Mesenchymal stem cell (in vitro differentiated cells and primary cell): Measurements from ENCODE around the gene KDM4E.
A peak's percentile ranks its signal among the peaks of the same experiment; 100 is the strongest.

ENCODE experiments used
- DNase-seq: peaks from one replicate; pipeline ENCODE4 v3.0.0-alpha.2; 2013
- H2AFZ ChIP-seq: one replicate; pipeline ENCODE4 v1.6.1; 2013; ENCODE audit warnings: low read depth, mild to moderate bottlenecking, control low read depth, inconsistent platforms, low read length, moderate library complexity
- H2AK5ac ChIP-seq: 2 replicates; pipeline ENCODE4 v1.6.1; 2013; ENCODE audit warnings: low read length, moderate library complexity, mild to moderate bottlenecking, inconsistent platforms; ENCODE audit not compliant: severe bottlenecking
- H2BK120ac ChIP-seq: one replicate; pipeline ENCODE4 v1.6.1; 2013; ENCODE audit warnings: low read depth, mild to moderate bottlenecking, inconsistent platforms, low read length, moderate library complexity
- H2BK12ac ChIP-seq, 2 experiments: one replicate each; pipeline ENCODE4 v1.6.1; 2013; ENCODE audit warnings: inconsistent platforms in 2 of 2, low read length in 2 of 2, mild to moderate bottlenecking in 2 of 2, moderate library complexity in 2 of 2, control low read depth in 1 of 2
- H2BK15ac ChIP-seq: one replicate; pipeline ENCODE4 v1.6.1; 2013; ENCODE audit warnings: mild to moderate bottlenecking, low read depth, inconsistent platforms; ENCODE audit not compliant: poor library complexity, severe bottlenecking
- H2BK5ac ChIP-seq: 2 replicates; pipeline ENCODE4 v1.6.1; 2013; ENCODE audit warnings: low read depth, mild to moderate bottlenecking, low read length, control low read depth, inconsistent platforms; ENCODE audit not compliant: poor library complexity, severe bottlenecking
- H3K14ac ChIP-seq, 2 experiments: one replicate each; pipeline ENCODE4 v1.6.1; 2013; ENCODE audit warnings: inconsistent platforms in 2 of 2, low read length in 2 of 2, control low read depth in 1 of 2, mild to moderate bottlenecking in 1 of 2, moderate library complexity in 1 of 2
- H3K18ac ChIP-seq, 2 experiments: one replicate each; pipeline ENCODE4 v1.6.1; 2013; ENCODE audit warnings: inconsistent platforms in 2 of 2, low read length in 2 of 2, control low read depth in 1 of 2, low read depth in 1 of 2, mild to moderate bottlenecking in 1 of 2
- H3K23ac ChIP-seq, 2 experiments: one replicate each; pipeline ENCODE4 v1.6.1; 2013; ENCODE audit warnings: inconsistent platforms in 2 of 2, low read length in 2 of 2, mild to moderate bottlenecking in 2 of 2, moderate library complexity in 2 of 2, control low read depth in 1 of 2
- H3K27ac ChIP-seq: 2 replicates; pipeline ENCODE4 v1.5.1; 2013; ENCODE audit warnings: mild to moderate bottlenecking, moderate library complexity, low read length, control low read depth, inconsistent platforms; ENCODE audit not compliant: poor library complexity, severe bottlenecking
- H3K27me3 ChIP-seq, 2 experiments: 2 replicates each; pipeline versions ENCODE4 v1.6.1 to v1.7.0; 2013; ENCODE audit warnings: low read length in 2 of 2, mild to moderate bottlenecking in 2 of 2, moderate library complexity in 2 of 2, control low read depth in 1 of 2, inconsistent platforms in 1 of 2; ENCODE audit not compliant: control insufficient read depth in 1 of 2, insufficient read depth in 1 of 2
- H3K36me3 ChIP-seq, 2 experiments: 2 replicates each; pipeline versions ENCODE4 v1.6.1 to v1.7.0; 2013; ENCODE audit warnings: low read length in 2 of 2, control low read depth in 1 of 2, inconsistent platforms in 1 of 2, low read depth in 1 of 2, mild to moderate bottlenecking in 1 of 2; ENCODE audit not compliant: insufficient read depth in 2 of 2, control insufficient read depth in 1 of 2
- H3K4ac ChIP-seq, 2 experiments: one replicate each; pipeline ENCODE4 v1.6.1; 2013; ENCODE audit warnings: inconsistent platforms in 2 of 2, low read length in 2 of 2, mild to moderate bottlenecking in 2 of 2, moderate library complexity in 2 of 2, control low read depth in 1 of 2, low read depth in 1 of 2
- H3K4me1 ChIP-seq: 2 replicates; pipeline ENCODE4 v1.6.1; 2013; ENCODE audit warnings: low read depth, low read length, control low read depth; ENCODE audit not compliant: control insufficient read depth, insufficient read depth
- H3K4me2 ChIP-seq: 2 replicates; pipeline ENCODE4 v1.6.1; 2013; ENCODE audit warnings: low read length, mild to moderate bottlenecking, inconsistent platforms; ENCODE audit not compliant: poor library complexity, severe bottlenecking
- H3K4me3 ChIP-seq, 2 experiments: 2 replicates each; pipeline versions ENCODE4 v1.5.1 to v1.7.0; 2013; ENCODE audit warnings: low read length in 2 of 2, mild to moderate bottlenecking in 2 of 2, control low read depth in 1 of 2, low read depth in 1 of 2; ENCODE audit not compliant: insufficient read depth in 1 of 2
- H3K79me1 ChIP-seq: replicated peaks from 2 replicates; pipeline ENCODE4 v1.6.1; 2013; ENCODE audit warnings: mild to moderate bottlenecking, control low read depth, low read length, inconsistent platforms; ENCODE audit not compliant: poor library complexity, severe bottlenecking
- H3K9ac ChIP-seq: 2 replicates; pipeline ENCODE4 v1.7.0; 2013; ENCODE audit warnings: mild to moderate bottlenecking, low read length, moderate library complexity
- H3K9me3 ChIP-seq: 2 replicates; pipeline ENCODE4 v1.7.0; 2013; ENCODE audit warnings: mild to moderate bottlenecking, low read length; ENCODE audit not compliant: control insufficient read depth
- H4K8ac ChIP-seq: one replicate; pipeline ENCODE4 v1.6.1; 2013; ENCODE audit warnings: inconsistent platforms, mild to moderate bottlenecking, low read length, moderate library complexity
- H4K91ac ChIP-seq: one replicate; pipeline ENCODE4 v1.6.1; 2013; ENCODE audit warnings: mild to moderate bottlenecking, low read length, inconsistent platforms
- WGBS: methylation state at CpG from one replicate; pipeline ENCODE4 v1.1.7; 2013; ENCODE audit warnings: mixed read lengths; 5-methylcytosine and 5-hydroxymethylcytosine counted together

The KDM4E gene

DNA sequence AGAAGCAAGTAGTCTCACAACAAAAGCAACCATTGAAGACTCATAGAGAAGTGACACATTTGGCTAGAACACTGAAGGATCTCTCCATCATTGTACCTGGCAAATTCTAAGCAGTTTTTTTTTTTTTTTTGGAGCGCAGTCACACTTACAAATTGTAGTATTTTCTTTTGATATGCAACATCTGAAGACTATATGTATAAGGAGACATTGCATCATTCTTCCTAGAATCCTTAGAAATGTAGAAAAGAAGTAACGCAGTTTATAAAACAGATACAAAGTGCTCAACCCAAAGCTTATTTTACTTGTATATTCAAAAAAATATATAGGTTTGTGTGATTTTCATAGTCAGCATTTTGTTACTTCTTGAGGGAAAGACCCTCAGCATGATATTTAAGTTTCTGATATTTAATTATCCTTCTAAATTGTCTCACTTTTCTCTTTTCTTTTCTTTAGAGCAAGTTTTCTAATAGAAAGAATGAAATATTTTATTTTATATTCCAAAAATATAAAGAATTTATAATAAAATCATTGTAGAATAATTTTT is 31.6 kb upstream of the KDM4E start:
- Histone ChIP-seq H2BK15ac (no peak overlapping the region), H3K9ac (no peak overlapping the region), H3K9me3 (no peaks in the 10 kb centered on the region), H3K36me3 (peaks cover 0 to 4% of the 10 kb centered on the region in 2 experiments), H3K18ac (no peak overlapping the region), H3K23ac (no peak overlapping the region), H3K27ac (no peak overlapping the region), H3K27me3 (peaks cover 0 to 13% of the 10 kb centered on the region in 2 experiments), H3K4ac (no peak overlapping the region), H3K4me2 (no peak overlapping the region), H2BK5ac (no peak overlapping the region), H4K91ac (no peak overlapping the region), H2AK5ac (no peak overlapping the region), H2AFZ (no peak overlapping the region), H2BK12ac (no peak overlapping the region), H4K8ac (no peak overlapping the region), H3K4me3 (no peak overlapping the region), H3K14ac (no peak overlapping the region), H3K4me1 (no peaks in the 10 kb centered on the region), H2BK120ac (no peak overlapping the region), H3K79me1 (no peaks in the 10 kb centered on the region)
- DNase-seq: no peak
- no CpG with 5 or more reads among the region's 2 CpGs for WGBS

DNA sequence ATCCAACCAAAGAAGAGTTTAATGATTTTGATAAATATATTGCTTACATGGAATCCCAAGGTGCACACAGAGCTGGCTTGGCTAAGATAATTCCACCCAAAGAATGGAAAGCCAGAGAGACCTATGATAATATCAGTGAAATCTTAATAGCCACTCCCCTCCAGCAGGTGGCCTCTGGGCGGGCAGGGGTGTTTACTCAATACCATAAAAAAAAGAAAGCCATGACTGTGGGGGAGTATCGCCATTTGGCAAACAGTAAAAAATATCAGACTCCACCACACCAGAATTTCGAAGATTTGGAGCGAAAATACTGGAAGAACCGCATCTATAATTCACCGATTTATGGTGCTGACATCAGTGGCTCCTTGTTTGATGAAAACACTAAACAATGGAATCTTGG is 27.6 kb upstream of the KDM4E start:
- Histone ChIP-seq H2BK15ac (no peak overlapping the region), H3K4me1 (no peaks in the 10 kb centered on the region), H2BK5ac (no peak overlapping the region), H3K9me3 (no peaks in the 10 kb centered on the region), H3K4me3 (no peak overlapping the region), H3K18ac (no peak overlapping the region), H2BK12ac (no peak overlapping the region), H3K36me3 (peaks cover 0 to 4% of the 10 kb centered on the region in 2 experiments), H2AK5ac (no peak overlapping the region), H3K9ac (no peak overlapping the region), H3K4me2 (no peak overlapping the region), H4K8ac (no peak overlapping the region), H3K27me3 (no peaks in the 10 kb centered on the region), H3K14ac (no peak overlapping the region), H3K23ac (no peak overlapping the region), H3K4ac (no peak overlapping the region), H2AFZ (no peak overlapping the region), H2BK120ac (no peak overlapping the region), H3K79me1 (no peaks in the 10 kb centered on the region), H4K91ac (no peak overlapping the region), H3K27ac (no peak overlapping the region)
- 90% methylated on average over 6 of the region's 6 CpGs for WGBS
- no peak for DNase-seq

DNA sequence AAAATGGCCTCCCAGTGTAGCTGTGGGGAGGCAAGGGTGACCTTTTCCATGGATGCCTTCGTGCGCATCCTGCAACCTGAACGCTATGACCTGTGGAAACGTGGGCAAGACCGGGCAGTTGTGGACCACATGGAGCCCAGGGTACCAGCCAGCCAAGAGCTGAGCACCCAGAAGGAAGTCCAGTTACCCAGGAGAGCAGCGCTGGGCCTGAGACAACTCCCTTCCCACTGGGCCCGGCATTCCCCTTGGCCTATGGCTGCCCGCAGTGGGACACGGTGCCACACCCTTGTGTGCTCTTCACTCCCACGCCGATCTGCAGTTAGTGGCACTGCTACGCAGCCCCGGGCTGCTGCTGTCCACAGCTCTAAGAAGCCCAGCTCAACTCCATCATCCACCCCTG is 26.8 kb upstream of the KDM4E start:
- Histone ChIP-seq H2BK120ac (no peak overlapping the region), H4K8ac (no peak overlapping the region), H2BK5ac (no peak overlapping the region), H3K4me3 (no peak overlapping the region), H3K14ac (no peak overlapping the region), H3K4ac (no peak overlapping the region), H3K9ac (no peak overlapping the region), H3K36me3 (peaks cover 0 to 4% of the 10 kb centered on the region in 2 experiments), H2BK15ac (no peak overlapping the region), H3K4me2 (no peak overlapping the region), H3K23ac (no peak overlapping the region), H2AFZ (no peak overlapping the region), H3K79me1 (no peaks in the 10 kb centered on the region), H3K18ac (peak overlapping the region in 1 of 2 experiments; percentile 30), H3K27me3 (no peaks in the 10 kb centered on the region), H3K27ac (no peak overlapping the region), H2AK5ac (no peak overlapping the region), H3K9me3 (no peaks in the 10 kb centered on the region), H4K91ac (no peak overlapping the region), H2BK12ac (no peak overlapping the region), H3K4me1 (no peaks in the 10 kb centered on the region)
- DNase-seq: no peak
- 95% methylated on average over 13 of the region's 13 CpGs for WGBS

DNA sequence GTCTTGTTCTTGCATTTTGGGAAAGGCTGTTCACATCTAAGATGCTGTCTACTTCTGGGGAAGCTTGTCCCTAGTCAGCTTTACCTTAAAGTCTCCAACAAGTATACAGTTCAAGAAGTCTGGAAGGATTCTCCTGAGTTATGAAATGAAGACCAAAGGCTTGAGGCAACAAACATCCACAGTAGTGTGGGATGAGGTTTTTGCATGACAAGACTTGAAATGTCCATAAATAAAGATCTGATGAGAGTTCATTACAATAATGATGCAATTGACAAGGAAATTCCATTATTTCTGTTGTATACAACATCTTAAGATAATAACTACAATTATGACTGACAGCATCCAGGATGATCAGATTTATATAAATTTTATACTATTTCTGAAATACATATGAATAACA is 21.3 kb upstream of the KDM4E start:
- no peaks in the 10 kb centered on the region for H3K79me1 ChIP-seq
- H3K4me1 ChIP-seq: no peaks in the 10 kb centered on the region
- no peak overlapping the region for H3K4me2 ChIP-seq
- no peak overlapping the region for H2BK120ac ChIP-seq
- no peak overlapping the region for H3K23ac ChIP-seq
- H4K8ac ChIP-seq: no peak overlapping the region
- H3K4me3 ChIP-seq: no peak overlapping the region
- H2AFZ ChIP-seq: no peak overlapping the region
- H4K91ac ChIP-seq: no peak overlapping the region
- no peak overlapping the region for H3K14ac ChIP-seq
- no peak overlapping the region for H2BK15ac ChIP-seq
- H3K27ac ChIP-seq: no peak overlapping the region
- no peaks in the 10 kb centered on the region for H3K36me3 ChIP-seq
- no peak overlapping the region for H3K4ac ChIP-seq
- H2BK12ac ChIP-seq: no peak overlapping the region
- no peaks in the 10 kb centered on the region for H3K27me3 ChIP-seq
- no peak overlapping the region for H2AK5ac ChIP-seq
- no peak overlapping the region for H2BK5ac ChIP-seq
- no peak overlapping the region for H3K18ac ChIP-seq
- peaks cover 3% of the 10 kb centered on the region for H3K9me3 ChIP-seq
- no peak overlapping the region for H3K9ac ChIP-seq
- DNase-seq: no peak
